Measurements from ENCODE around the gene GBX1.

The GBX1 gene

GRCh38 chr7:151139791-151140190 lies 27.7 kb downstream of the GBX1 start:
- no peak for DNase-seq (ENCODE audit: low read depth, low spot score)

- DNase-seq (ENCODE audit: low read depth, low spot score) = no peak
Observed at GRCh38 chr7:151139071-151139790, 28.3 kb downstream of the GBX1 start.

- no peak for DNase-seq (ENCODE audit: low read depth, low spot score)
Observed at GRCh38 chr7:151138153-151138851, 29.2 kb downstream of the GBX1 start.

- no peak for DNase-seq (ENCODE audit: low read depth, low spot score)
Observed at GRCh38 chr7:151137791-151138152, 29.7 kb downstream of the GBX1 start.

- no peak for DNase-seq (ENCODE audit: low read depth, low spot score)
Observed at GRCh38 chr7:151137076-151137675, 30.3 kb downstream of the GBX1 start.

GRCh38 chr7:151135866-151136843 lies 31.3 kb downstream of the GBX1 start:
- no peak for DNase-seq (ENCODE audit: low read depth, low spot score)

GRCh38 chr7:151135525-151135845 lies 32.0 kb downstream of the GBX1 start:
- no peak for DNase-seq (ENCODE audit: low read depth, low spot score)

- no peak for DNase-seq (ENCODE audit: low read depth, low spot score)
Observed at GRCh38 chr7:151134743-151135524, 32.6 kb downstream of the GBX1 start.

GRCh38 chr7:151133986-151134742 lies 33.3 kb downstream of the GBX1 start:
- DNase-seq (ENCODE audit: low read depth, low spot score) = no peak

GRCh38 chr7:151133266-151133985 lies 34.1 kb downstream of the GBX1 start:
- DNase-seq (ENCODE audit: low read depth, low spot score) = no peak

GRCh38 chr7:151132461-151133205 lies 34.9 kb downstream of the GBX1 start:
- no peak for DNase-seq (ENCODE audit: low read depth, low spot score)

- no peak for DNase-seq (ENCODE audit: low read depth, low spot score)
Observed at GRCh38 chr7:151131592-151132293, 35.8 kb downstream of the GBX1 start.

GRCh38 chr7:151131224-151131591 lies 36.3 kb downstream of the GBX1 start:
- DNase-seq (ENCODE audit: low read depth, low spot score) = no peak

- DNase-seq (ENCODE audit: low read depth, low spot score) = no peak
Observed at GRCh38 chr7:151130741-151131157, 36.7 kb downstream of the GBX1 start.

GRCh38 chr7:151129960-151130591 lies 37.4 kb downstream of the GBX1 start:
- no peak for DNase-seq (ENCODE audit: low read depth, low spot score)

GRCh38 chr7:151129117-151129959 lies 38.2 kb downstream of the GBX1 start:
- DNase-seq (ENCODE audit: low read depth, low spot score) = no peak

- no peak for DNase-seq (ENCODE audit: low read depth, low spot score)
Observed at GRCh38 chr7:151128716-151129115, 38.8 kb downstream of the GBX1 start.

Measured in brain pericyte (primary cell).